ENCODE data around the gene SYT3.
"Not testable (repeated sequence)": the region's sequence is repeated elsewhere in the genome, so short reads cannot be mapped to it uniquely, and the experiment has no call there.

The SYT3 gene

DNA sequence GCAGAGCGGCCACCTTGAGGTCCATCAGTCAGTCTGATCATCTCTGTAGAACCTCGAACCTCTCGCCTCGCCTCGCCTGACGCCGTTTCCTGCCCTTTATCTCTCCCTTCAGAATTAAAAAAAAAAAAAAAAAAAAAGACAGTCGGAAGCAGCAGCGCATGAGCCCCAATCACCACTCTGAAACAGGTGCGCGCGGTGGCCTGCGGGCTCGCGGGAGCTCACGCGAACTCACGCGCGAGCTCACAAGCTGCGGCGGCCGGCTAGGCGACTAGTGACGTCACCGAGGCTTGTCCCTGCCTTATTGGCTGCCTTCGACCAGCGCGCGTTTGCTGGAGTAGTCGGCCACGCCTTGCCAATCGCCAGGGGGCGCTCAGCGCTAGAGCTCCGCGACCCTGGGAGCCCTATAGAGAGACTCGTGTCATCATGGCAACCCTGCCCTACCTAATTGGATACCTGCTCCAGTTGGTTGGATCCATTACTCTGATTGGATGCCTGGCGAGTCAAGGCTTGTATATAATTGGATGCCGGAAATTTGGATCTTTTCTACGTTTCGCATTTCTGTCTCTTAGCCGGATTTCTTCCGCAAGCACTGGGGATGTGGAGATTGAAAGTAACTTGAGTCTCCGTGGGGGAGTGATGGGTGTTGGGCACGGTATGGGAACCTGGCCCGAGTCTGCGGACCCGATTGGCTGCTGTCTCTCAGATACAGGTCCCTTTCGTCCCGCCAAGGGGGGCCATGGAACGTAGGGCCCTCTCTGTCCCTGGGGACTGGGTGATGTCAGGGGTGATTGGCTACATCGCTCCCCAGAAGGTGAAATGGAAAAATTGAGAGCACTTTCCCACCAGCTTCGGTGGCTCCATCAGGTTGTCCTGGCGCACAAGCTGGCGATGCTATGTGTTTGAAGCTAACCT is 31.6 kb downstream of the SYT3 start:
- Histone ChIP-seq H3K27ac (replicated peaks) (no peak overlapping the region), H3K27me3 (ENCODE audit: insufficient read depth, poor library complexity, severe bottlenecking) (no peaks in the 10 kb centered on the region), H3K4me3 (replicated peaks; ENCODE audit: insufficient read depth, low read length) (no peak overlapping the region)
- DNase-seq (ENCODE audit: low read depth in 1 of 2, low spot score in 1 of 2), result peak; percentile 28 to 69
- no peak for TF ChIP-seq SPI1 (IDR thresholded peaks at IDR 0.05; ENCODE audit: borderline replicate concordance, low read depth)
- no peak for TF ChIP-seq GABPA (IDR thresholded peaks at IDR 0.05; ENCODE audit: low read depth)
- TF ChIP-seq, protein P1, sequence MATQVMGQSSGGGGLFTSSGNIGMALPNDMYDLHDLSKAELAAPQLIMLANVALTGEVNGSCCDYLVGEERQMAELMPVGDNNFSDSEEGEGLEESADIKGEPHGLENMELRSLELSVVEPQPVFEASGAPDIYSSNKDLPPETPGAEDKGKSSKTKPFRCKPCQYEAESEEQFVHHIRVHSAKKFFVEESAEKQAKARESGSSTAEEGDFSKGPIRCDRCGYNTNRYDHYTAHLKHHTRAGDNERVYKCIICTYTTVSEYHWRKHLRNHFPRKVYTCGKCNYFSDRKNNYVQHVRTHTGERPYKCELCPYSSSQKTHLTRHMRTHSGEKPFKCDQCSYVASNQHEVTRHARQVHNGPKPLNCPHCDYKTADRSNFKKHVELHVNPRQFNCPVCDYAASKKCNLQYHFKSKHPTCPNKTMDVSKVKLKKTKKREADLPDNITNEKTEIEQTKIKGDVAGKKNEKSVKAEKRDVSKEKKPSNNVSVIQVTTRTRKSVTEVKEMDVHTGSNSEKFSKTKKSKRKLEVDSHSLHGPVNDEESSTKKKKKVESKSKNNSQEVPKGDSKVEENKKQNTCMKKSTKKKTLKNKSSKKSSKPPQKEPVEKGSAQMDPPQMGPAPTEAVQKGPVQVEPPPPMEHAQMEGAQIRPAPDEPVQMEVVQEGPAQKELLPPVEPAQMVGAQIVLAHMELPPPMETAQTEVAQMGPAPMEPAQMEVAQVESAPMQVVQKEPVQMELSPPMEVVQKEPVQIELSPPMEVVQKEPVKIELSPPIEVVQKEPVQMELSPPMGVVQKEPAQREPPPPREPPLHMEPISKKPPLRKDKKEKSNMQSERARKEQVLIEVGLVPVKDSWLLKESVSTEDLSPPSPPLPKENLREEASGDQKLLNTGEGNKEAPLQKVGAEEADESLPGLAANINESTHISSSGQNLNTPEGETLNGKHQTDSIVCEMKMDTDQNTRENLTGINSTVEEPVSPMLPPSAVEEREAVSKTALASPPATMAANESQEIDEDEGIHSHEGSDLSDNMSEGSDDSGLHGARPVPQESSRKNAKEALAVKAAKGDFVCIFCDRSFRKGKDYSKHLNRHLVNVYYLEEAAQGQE (IDR thresholded peaks at IDR 0.05; ENCODE audit: insufficient replicate concordance, low read depth), result no peak
- no peak for TF ChIP-seq CTCF (IDR thresholded peaks at IDR 0.05; ENCODE audit: insufficient read depth, low read length)
- no peak for TF ChIP-seq POLR2AphosphoS5 (IDR thresholded peaks at IDR 0.05; ENCODE audit: low read depth)

GRCh38 chr19:50607388-50607787 is 32.3 kb downstream of the SYT3 start:
- Histone ChIP-seq H3K27me3 (ENCODE audit: insufficient read depth, poor library complexity, severe bottlenecking) (no peaks in the 10 kb centered on the region), H3K27ac (replicated peaks) (no peak overlapping the region), H3K4me3 (replicated peaks; ENCODE audit: insufficient read depth, low read length) (no peak overlapping the region)
- TF ChIP-seq GABPA (IDR thresholded peaks at IDR 0.05; ENCODE audit: low read depth) (no peak), CTCF (IDR thresholded peaks at IDR 0.05; ENCODE audit: insufficient read depth, low read length) (no peak), POLR2AphosphoS5 (IDR thresholded peaks at IDR 0.05; ENCODE audit: low read depth) (no peak), SPI1 (IDR thresholded peaks at IDR 0.05; ENCODE audit: borderline replicate concordance, low read depth) (no peak)
- TF ChIP-seq, protein P1 (IDR thresholded peaks at IDR 0.05; ENCODE audit: insufficient replicate concordance, low read depth), result no peak
- DNase-seq (ENCODE audit: low read depth in 1 of 2, low spot score in 1 of 2), result no peak

- not testable (repeated sequence) for DNase-seq (ENCODE audit: low read depth in 1 of 2, low spot score in 1 of 2); H3K27ac ChIP-seq (replicated peaks); H3K27me3 ChIP-seq (ENCODE audit: insufficient read depth, poor library complexity, severe bottlenecking); H3K4me3 ChIP-seq (replicated peaks; ENCODE audit: insufficient read depth, low read length)
Measured at GRCh38 chr19:50606059-50606836, 33.4 kb downstream of the SYT3 start.

- not testable (repeated sequence) for DNase-seq (ENCODE audit: low read depth in 1 of 2, low spot score in 1 of 2); H3K4me3 ChIP-seq (replicated peaks; ENCODE audit: insufficient read depth, low read length); H3K27me3 ChIP-seq (ENCODE audit: insufficient read depth, poor library complexity, severe bottlenecking); H3K27ac ChIP-seq (replicated peaks)
Measured at GRCh38 chr19:50604264-50605073, 35.2 kb downstream of the SYT3 start.

Data from HL-60 (cell line).